ENCODE results near the gene LRRC61.

DNA sequence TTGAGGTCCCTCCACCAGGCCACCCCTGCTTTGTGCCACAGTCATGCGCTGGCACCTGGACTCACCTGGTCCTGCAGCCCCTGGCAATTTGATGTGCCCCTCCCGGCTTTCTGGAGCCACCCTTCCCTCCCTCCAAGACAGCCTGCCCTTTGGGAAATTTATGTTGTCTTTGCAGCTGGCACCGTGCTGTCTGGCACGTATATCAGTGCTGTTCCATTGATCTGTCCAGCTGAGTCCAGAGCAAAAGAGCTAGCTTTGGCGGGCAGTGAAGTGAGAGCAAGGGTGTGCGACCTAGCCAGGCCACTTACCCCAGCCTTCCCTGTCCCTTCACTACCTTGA is 12.6 kb downstream of the LRRC61 start:
- TF ChIP-seq, protein P1, sequence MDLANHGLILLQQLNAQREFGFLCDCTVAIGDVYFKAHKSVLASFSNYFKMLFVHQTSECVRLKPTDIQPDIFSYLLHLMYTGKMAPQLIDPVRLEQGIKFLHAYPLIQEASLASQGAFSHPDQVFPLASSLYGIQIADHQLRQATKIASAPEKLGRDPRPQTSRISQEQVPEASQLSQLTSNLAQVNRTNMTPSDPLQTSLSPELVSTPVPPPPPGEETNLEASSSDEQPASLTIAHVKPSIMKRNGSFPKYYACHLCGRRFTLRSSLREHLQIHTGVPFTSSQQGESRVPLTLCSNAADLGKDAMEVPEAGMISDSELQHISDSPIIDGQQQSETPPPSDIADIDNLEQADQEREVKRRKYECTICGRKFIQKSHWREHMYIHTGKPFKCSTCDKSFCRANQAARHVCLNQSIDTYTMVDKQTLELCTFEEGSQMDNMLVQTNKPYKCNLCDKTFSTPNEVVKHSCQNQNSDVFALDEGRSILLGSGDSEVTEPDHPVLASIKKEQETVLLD (CRISPR knock-in tag; IDR thresholded peaks at IDR 0.05; ENCODE audit: low read depth) = no peak
- TF ChIP-seq KLF15 (CRISPR knock-in tag; IDR thresholded peaks at IDR 0.05; ENCODE audit: borderline replicate concordance) (no peak), CTCF (CRISPR knock-in tag; IDR thresholded peaks at IDR 0.05) (no peak), CBX2 (IDR thresholded peaks at IDR 0.05; ENCODE audit: low read depth, low read length) (no peak), CBX2 (CRISPR knock-in tag; IDR thresholded peaks at IDR 0.05; ENCODE audit: low read depth) (no peak)

Measured in HepG2 (cell line).